GM23338 (cell line): ENCODE measurements around the gene ARHGAP27.

Experiments used
- EZH2phosphoT487 ChIP-seq: fragments of 200-600 bp; sonication (generic); IDR thresholded peaks from one replicate; pipeline ENCODE4 v1.8.1; 2018; ENCODE audit warnings: antibody characterized with exemption; ENCODE audit not compliant: unreplicated experiment
- TF ChIP-seq, protein P1 (sequence below), 2 experiments: fragments of 200-600 bp in 1 of 2; sonication (generic) in 1 of 2; conservative IDR thresholded peaks; 2 replicates each; pipeline versions ENCODE4 v1.5.1 to v1.6.1; 2016 to 2017; ENCODE audit warnings: antibody characterized with exemption in 2 of 2, low read depth in 2 of 2, mild to moderate bottlenecking in 2 of 2, moderate library complexity in 1 of 2

DNA sequence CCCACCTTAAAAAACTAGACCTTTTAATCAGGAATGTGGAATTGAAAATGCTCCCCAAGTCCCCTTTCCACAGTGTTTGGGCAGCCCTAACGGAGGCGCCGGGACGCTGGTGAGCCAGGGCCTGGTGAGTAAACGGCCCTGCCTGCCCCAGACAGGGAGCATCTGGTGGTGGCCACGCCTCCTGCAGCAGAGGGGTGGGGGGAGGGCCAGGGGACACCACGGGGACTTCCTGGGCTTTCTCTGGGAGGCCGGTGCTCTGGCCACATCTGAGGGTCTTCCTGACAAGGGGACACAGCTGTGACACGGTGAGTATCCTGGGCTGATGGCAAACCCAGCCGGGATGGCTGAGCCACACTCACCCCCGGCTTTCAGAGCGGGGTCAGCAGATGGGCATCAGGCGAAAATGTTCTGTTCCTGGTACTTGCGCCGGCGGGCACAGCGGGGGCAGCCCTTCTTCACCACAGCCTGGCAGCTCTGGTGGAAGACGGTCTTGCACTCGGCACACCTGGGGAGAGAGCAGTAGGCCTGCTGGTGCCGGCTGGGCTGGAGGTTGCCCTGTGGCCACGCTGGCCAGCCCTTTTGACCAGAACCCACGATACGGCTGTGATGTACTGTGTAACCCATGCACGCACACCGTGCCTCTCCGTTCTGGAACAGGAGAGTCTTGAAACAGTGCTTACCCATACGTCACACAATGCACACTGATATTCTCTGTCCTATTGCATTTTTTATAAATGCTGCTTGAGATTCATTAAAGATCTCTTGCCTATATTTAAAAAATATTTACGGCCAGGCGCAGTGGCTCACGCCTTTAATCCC, 5.0 kb upstream of the ARHGAP27 start:
- TF ChIP-seq, protein P1, sequence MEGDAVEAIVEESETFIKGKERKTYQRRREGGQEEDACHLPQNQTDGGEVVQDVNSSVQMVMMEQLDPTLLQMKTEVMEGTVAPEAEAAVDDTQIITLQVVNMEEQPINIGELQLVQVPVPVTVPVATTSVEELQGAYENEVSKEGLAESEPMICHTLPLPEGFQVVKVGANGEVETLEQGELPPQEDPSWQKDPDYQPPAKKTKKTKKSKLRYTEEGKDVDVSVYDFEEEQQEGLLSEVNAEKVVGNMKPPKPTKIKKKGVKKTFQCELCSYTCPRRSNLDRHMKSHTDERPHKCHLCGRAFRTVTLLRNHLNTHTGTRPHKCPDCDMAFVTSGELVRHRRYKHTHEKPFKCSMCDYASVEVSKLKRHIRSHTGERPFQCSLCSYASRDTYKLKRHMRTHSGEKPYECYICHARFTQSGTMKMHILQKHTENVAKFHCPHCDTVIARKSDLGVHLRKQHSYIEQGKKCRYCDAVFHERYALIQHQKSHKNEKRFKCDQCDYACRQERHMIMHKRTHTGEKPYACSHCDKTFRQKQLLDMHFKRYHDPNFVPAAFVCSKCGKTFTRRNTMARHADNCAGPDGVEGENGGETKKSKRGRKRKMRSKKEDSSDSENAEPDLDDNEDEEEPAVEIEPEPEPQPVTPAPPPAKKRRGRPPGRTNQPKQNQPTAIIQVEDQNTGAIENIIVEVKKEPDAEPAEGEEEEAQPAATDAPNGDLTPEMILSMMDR (conservative IDR thresholded peaks at IDR 0.05; ENCODE audit: low read depth in 2 of 2): no peak
- no peak for TF ChIP-seq EZH2phosphoT487
